T-helper 17 cell (primary cell): ENCODE results near the gene YIPF3. TPM values are rescaled to one million over a fixed set of nuclear protein-coding genes. Genes with fewer than 3 reads are reported as not detected.

Experiments
- ATAC-seq: fragments of 150-1000 bp; cut with Tn5 transposase; 2 replicates; pipeline ENCODE4 v1.10.0; 2021; ENCODE audit warnings: mild to moderate bottlenecking, moderate library complexity
- DNase-seq, 3 donors: peaks; one replicate each; pipeline versions ENCODE4 v3.0.0 to v3.0.0-alpha.2; 2020 to 2021
- H3K9me3 ChIP-seq: one replicate; pipeline ENCODE4 v1.7.0; 2013; ENCODE audit warnings: low read length, mild to moderate bottlenecking; ENCODE audit not compliant: control insufficient read depth, poor library complexity, severe bottlenecking
- H3K27ac Mint-ChIP-seq: one replicate; pipeline ENCODE4 v1.8.0; 2022; ENCODE audit warnings: mild to moderate bottlenecking, moderate library complexity, mixed read lengths
- H3K27me3 Mint-ChIP-seq: one replicate; pipeline ENCODE4 v1.8.0; 2022; ENCODE audit warnings: mixed read lengths
- H3K36me3 Mint-ChIP-seq: one replicate; pipeline ENCODE4 v1.8.0; 2022; ENCODE audit warnings: low read depth, mixed read lengths
- H3K4me1 Mint-ChIP-seq: one replicate; pipeline ENCODE4 v1.8.0; 2022; ENCODE audit warnings: mild to moderate bottlenecking, mixed read lengths
- H3K4me3 Mint-ChIP-seq: one replicate; pipeline ENCODE4 v1.8.0; 2022; ENCODE audit warnings: mild to moderate bottlenecking, moderate library complexity, mixed read lengths
- total RNA-seq, 4 donors: library from RNA in 2 of 4; stranded (reverse) in 2 of 4; gene quantifications; one replicate each; pipeline ENCODE4 v1.2.3 and lab custom pipeline; 2022 to 2026

The YIPF3 gene
- total RNA-seq, 2 donors from 2014 or later = 50.5 to 55.9 TPM

- Mint-ChIP-seq H3K4me1 (peaks cover 7% of the 10 kb centered on the region), H3K36me3 (peaks cover 7% of the 10 kb centered on the region), H3K4me3 (no peak overlapping the region), H3K27ac (peak overlapping the region; percentile 41), H3K27me3 (no peaks in the 10 kb centered on the region)
- ATAC-seq = no peak
- no peaks in the 10 kb centered on the region for H3K9me3 ChIP-seq
- no peak for DNase-seq
Measured at GRCh38 chr6:43521836-43522235, 5.1 kb upstream of the YIPF3 start.

- no peaks in the 10 kb centered on the region for H3K9me3 ChIP-seq
- DNase-seq = no peak
- no peak for ATAC-seq
- Mint-ChIP-seq H3K27ac (no peak overlapping the region), H3K27me3 (no peaks in the 10 kb centered on the region), H3K4me3 (no peak overlapping the region), H3K4me1 (peaks cover 18% of the 10 kb centered on the region), H3K36me3 (peaks cover 2% of the 10 kb centered on the region)
Measured at GRCh38 chr6:43520097-43520496, 3.4 kb upstream of the YIPF3 start.

GRCh38 chr6:43517505-43518357, 1.0 kb upstream of the YIPF3 start:
- no peak overlapping the region for H3K4me3 Mint-ChIP-seq
- ATAC-seq (peak; percentile 2), DNase-seq (no peak)
- peaks cover 28% of the 10 kb centered on the region for H3K4me1 Mint-ChIP-seq
- no peaks in the 10 kb centered on the region for H3K27me3 Mint-ChIP-seq
- peaks cover 2% of the 10 kb centered on the region for H3K36me3 Mint-ChIP-seq
- H3K27ac Mint-ChIP-seq = no peak overlapping the region
- H3K9me3 ChIP-seq = no peaks in the 10 kb centered on the region

- Mint-ChIP-seq H3K4me3 (no peak overlapping the region), H3K36me3 (peaks cover 2% of the 10 kb centered on the region), H3K4me1 (peaks cover 31% of the 10 kb centered on the region), H3K27ac (no peak overlapping the region), H3K27me3 (no peaks in the 10 kb centered on the region)
- no peak for DNase-seq
- peak; percentile 10 for ATAC-seq
- H3K9me3 ChIP-seq = no peaks in the 10 kb centered on the region
Measured at GRCh38 chr6:43516367-43516696, 394 bp downstream of the YIPF3 start.

- no peak overlapping the region for H3K4me3 Mint-ChIP-seq
- H3K4me1 Mint-ChIP-seq = peaks cover 32% of the 10 kb centered on the region
- no peak for ATAC-seq
- DNase-seq = no peak
- H3K9me3 ChIP-seq = no peaks in the 10 kb centered on the region
- no peaks in the 10 kb centered on the region for H3K27me3 Mint-ChIP-seq
- H3K36me3 Mint-ChIP-seq = peaks cover 2% of the 10 kb centered on the region
- H3K27ac Mint-ChIP-seq = no peak overlapping the region
Measured at GRCh38 chr6:43515808-43516207, 918 bp downstream of the YIPF3 start.

GRCh38 chr6:43511824-43512415, 4.8 kb downstream of the YIPF3 start:
- Mint-ChIP-seq H3K4me1 (peaks cover 43% of the 10 kb centered on the region), H3K36me3 (peaks cover 5% of the 10 kb centered on the region), H3K27ac (no peak overlapping the region)

GRCh38 chr6:43510827-43511163, 5.9 kb downstream of the YIPF3 start:
- Mint-ChIP-seq H3K4me1 (peaks cover 43% of the 10 kb centered on the region), H3K4me3 (peak overlapping the region; percentile 96), H3K27me3 (peaks cover 22% of the 10 kb centered on the region), H3K27ac (peak overlapping the region; percentile 53), H3K36me3 (peaks cover 5% of the 10 kb centered on the region)
- H3K9me3 ChIP-seq = no peaks in the 10 kb centered on the region
- ATAC-seq = no peak
- DNase-seq = no peak

More at GRCh38 chr6:43511824-43512415, 4.8 kb downstream of the YIPF3 start:
- ATAC-seq = no peak
- Mint-ChIP-seq H3K4me3 (peak overlapping the region; percentile 28), H3K27me3 (peaks cover 22% of the 10 kb centered on the region)
- H3K9me3 ChIP-seq = no peaks in the 10 kb centered on the region
- DNase-seq = no peak

- H3K36me3 Mint-ChIP-seq = peaks cover 4% of the 10 kb centered on the region
- DNase-seq (peak; percentile 73 to 79 (median 75)), ATAC-seq (peak; percentile 81)
- H3K4me1 Mint-ChIP-seq = peaks cover 38% of the 10 kb centered on the region
- no peaks in the 10 kb centered on the region for H3K9me3 ChIP-seq
- peaks cover 22% of the 10 kb centered on the region for H3K27me3 Mint-ChIP-seq
- H3K27ac Mint-ChIP-seq = peak within 1 kb of the TSS; percentile 94
- H3K4me3 Mint-ChIP-seq = peak within 1 kb of the TSS; percentile 96
Measured at GRCh38 chr6:43509984-43510826, 6.5 kb downstream of the YIPF3 start, which contains the start of gene LRRC73. TSS of gene LRRC73 (minus strand) at chr6:43510346. CDS start at chr6:43509785, 561 bp downstream.

GRCh38 chr6:43509142-43509983, 7.4 kb downstream of the YIPF3 start:
- H3K27me3 Mint-ChIP-seq = peaks cover 22% of the 10 kb centered on the region
- H3K9me3 ChIP-seq = no peaks in the 10 kb centered on the region
- no peak for DNase-seq
- H3K4me1 Mint-ChIP-seq = peaks cover 31% of the 10 kb centered on the region
- no peak for ATAC-seq
- H3K4me3 Mint-ChIP-seq = peak overlapping the region; percentile 96
- H3K27ac Mint-ChIP-seq = peak overlapping the region; percentile 94
- H3K36me3 Mint-ChIP-seq = peaks cover 3% of the 10 kb centered on the region

- H3K4me1 Mint-ChIP-seq = peaks cover 30% of the 10 kb centered on the region
- peak overlapping the region; percentile 96 for H3K4me3 Mint-ChIP-seq
- peaks cover 22% of the 10 kb centered on the region for H3K27me3 Mint-ChIP-seq
- H3K36me3 Mint-ChIP-seq = peaks cover 3% of the 10 kb centered on the region
- peak overlapping the region; percentile 94 for H3K27ac Mint-ChIP-seq
- H3K9me3 ChIP-seq = no peaks in the 10 kb centered on the region
- DNase-seq = no peak
- ATAC-seq = no peak
Measured at GRCh38 chr6:43508481-43509141, 8.1 kb downstream of the YIPF3 start.

- Mint-ChIP-seq H3K4me1 (peaks cover 25% of the 10 kb centered on the region), H3K4me3 (no peak overlapping the region), H3K27me3 (peaks cover 22% of the 10 kb centered on the region), H3K27ac (peak overlapping the region; percentile 72), H3K36me3 (peaks cover 3% of the 10 kb centered on the region)
- DNase-seq (peak; percentile 59 to 76 (median 63)), ATAC-seq (peak; percentile 67)
- no peaks in the 10 kb centered on the region for H3K9me3 ChIP-seq
Measured at GRCh38 chr6:43506667-43507471, 9.9 kb downstream of the YIPF3 start.
